Subcutaneous abdominal adipose tissue (tissue), 5 donors: ENCODE data around the gene RGS11.

ENCODE experiments used
- H3K27ac ChIP-seq: one replicate; pipeline ENCODE4 v1.7.0; 2013; ENCODE audit warnings: low read depth, mild to moderate bottlenecking, inconsistent platforms, low read length, moderate library complexity
- H3K27me3 ChIP-seq, 5 donors: one replicate each; pipeline ENCODE4 v1.7.0; 2013; ENCODE audit warnings: low read length in 5 of 5, inconsistent platforms in 1 of 5; ENCODE audit not compliant: control insufficient read depth in 5 of 5, insufficient read depth in 4 of 5
- H3K36me3 ChIP-seq, 5 donors: one replicate each; pipeline ENCODE4 v1.7.0; 2013; ENCODE audit warnings: low read length in 5 of 5; ENCODE audit not compliant: control insufficient read depth in 5 of 5, insufficient read depth in 5 of 5
- H3K4me1 ChIP-seq, 5 donors: one replicate each; pipeline ENCODE4 v1.7.0; 2013; ENCODE audit warnings: low read length in 5 of 5, mild to moderate bottlenecking in 3 of 5, moderate library complexity in 1 of 5; ENCODE audit not compliant: control insufficient read depth in 5 of 5, insufficient read depth in 5 of 5
- H3K4me3 ChIP-seq, 5 donors: one replicate each; pipeline ENCODE4 v1.7.0; 2013; ENCODE audit warnings: low read length in 5 of 5, low read depth in 1 of 5
- H3K9ac ChIP-seq, 5 donors: one replicate each; pipeline ENCODE4 v1.7.0; 2013; ENCODE audit warnings: low read length in 5 of 5, mild to moderate bottlenecking in 4 of 5, moderate library complexity in 3 of 5
- H3K9me3 ChIP-seq, 5 donors: one replicate each; pipeline ENCODE4 v1.7.0; 2013; ENCODE audit warnings: low read length in 5 of 5; ENCODE audit not compliant: control insufficient read depth in 5 of 5
- donor health status: healthy.
- donor health status: healthy.
- donor health status: healthy.
- donor health status: healthy.
- donor health status: healthy.

RGS11 gene

DNA sequence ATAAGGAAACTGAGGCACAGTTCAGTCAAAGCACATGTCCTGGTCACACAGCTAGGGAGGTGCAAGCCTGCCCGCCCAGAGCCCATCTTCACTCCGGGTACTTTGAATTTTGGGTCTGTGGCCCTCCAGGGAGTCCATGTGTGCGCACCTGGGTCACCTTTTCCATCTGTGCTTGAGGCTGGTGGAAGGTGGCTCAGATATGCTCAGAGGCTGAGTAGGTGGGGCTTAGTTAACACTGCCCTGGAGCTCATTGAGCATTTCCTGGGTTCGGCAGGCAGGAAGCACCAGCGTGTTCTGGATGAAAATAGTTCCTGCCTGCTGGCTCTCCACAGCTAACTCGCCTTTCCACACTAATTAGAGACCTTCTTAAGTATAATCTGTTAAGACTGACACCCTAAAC, 21.9 kb downstream of the RGS11 start:
- peaks cover 0 to 9% (median 0%) of the 10 kb centered on the region in 5 donors for H3K4me1 ChIP-seq
- no peaks in the 10 kb centered on the region for H3K9me3 ChIP-seq
- no peak overlapping the region for H3K27ac ChIP-seq
- no peak overlapping the region for H3K4me3 ChIP-seq
- H3K36me3 ChIP-seq: peaks cover 2 to 61% (median 36%) of the 10 kb centered on the region in 5 donors
- H3K27me3 ChIP-seq: no peaks in the 10 kb centered on the region
- H3K9ac ChIP-seq: no peak overlapping the region

DNA sequence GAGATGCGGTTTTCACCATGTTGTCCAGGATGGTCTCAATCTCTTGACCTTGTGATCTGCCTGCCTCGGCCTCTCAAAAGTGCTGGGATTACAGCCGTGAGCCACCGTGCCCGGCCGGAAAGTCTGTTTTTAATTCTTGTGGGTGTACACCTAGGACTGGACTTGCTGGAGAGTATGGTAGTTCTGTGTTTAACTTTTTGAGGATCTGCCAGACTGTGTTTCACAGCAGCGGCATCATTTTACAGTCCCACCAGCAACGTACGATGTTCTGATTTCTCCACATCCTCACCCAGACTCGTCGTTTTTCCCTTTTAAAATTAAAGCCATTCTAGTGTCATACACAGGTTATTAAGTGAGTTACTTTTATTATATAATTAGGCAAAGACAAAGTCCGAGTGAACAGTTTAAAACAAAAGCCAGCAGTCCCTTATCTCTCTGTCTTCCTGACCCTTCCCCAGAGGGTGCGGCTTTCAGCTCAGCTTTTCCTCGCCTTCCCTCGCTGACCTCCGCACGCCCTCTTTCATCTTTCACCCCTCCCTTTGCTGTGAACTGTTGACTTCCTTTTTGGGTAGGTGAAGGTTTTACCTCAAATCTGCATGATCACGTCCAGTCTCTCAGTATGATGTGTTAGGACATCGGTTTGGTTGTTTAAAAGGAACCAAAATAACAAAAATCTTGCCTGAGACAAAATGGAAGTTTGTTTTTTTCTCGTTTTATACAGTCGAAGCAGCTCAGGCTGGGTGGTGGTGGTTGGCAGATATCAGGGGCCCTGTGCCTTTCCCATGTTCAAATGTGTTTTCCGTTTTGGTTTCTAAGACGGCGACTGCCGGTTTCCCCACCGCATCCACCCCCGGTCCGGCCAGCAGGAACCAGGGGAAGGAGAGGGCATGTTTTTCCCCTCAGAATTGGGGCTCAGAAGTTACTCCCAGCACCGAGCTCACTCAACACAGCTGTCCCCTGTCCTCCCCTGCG, 23.1 kb downstream of the RGS11 start:
- Histone ChIP-seq H3K4me1 (peaks cover 0 to 9% (median 0%) of the 10 kb centered on the region in 5 donors), H3K9ac (peak overlapping the region in 1 of 5 donors; percentile 25), H3K36me3 (peaks cover 2 to 60% (median 36%) of the 10 kb centered on the region in 5 donors), H3K4me3 (peak overlapping the region in 3 of 5 donors; percentile 9 to 36 (median 10)), H3K27ac (no peak overlapping the region), H3K9me3 (no peaks in the 10 kb centered on the region), H3K27me3 (no peaks in the 10 kb centered on the region)

DNA sequence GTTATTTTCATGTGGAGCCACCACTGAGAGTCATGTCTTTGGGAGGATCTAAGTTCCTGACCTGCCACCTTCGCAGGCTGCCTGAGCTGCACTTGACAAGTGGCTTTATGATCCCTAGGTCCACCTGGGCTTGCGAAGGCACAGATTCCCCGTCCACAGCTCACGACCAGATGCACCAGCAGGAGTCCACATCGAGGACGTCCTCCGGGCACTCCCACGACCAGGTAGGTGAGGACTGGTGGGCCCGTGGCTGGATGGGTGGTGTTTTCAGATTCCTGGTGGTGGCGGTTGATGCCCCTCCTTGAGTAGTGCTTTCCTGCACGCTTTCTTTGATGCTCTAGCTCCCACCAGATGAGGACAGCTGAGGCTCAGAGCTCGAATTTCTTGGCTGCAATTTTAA, 26.3 kb downstream of the RGS11 start:
- H3K4me1 ChIP-seq: peaks cover 0 to 9% (median 0%) of the 10 kb centered on the region in 5 donors
- H3K27ac ChIP-seq: no peak overlapping the region
- H3K9me3 ChIP-seq: no peaks in the 10 kb centered on the region
- no peak overlapping the region for H3K4me3 ChIP-seq
- H3K36me3 ChIP-seq: peaks cover 0 to 36% (median 22%) of the 10 kb centered on the region in 5 donors
- no peak overlapping the region for H3K9ac ChIP-seq
- H3K27me3 ChIP-seq: no peaks in the 10 kb centered on the region

DNA sequence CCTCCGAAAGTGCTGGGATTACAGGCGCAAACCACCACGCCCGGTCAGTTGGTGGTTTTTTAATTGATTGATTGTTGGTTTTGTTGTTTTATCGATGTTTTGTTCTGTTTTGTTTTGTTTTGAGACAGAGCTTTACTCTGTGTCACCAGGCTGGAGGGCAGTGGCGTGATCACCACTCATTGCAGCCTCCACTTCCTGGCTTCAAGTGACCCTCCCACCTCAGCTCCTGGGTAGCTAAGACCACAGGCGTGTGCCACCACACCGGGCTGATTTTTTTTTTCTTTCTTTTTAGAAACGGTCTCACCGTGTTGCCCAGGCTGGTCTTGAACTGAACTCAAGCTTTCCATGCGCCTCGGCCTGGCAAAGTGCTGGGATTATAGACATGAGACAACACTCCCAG, 28.7 kb downstream of the RGS11 start:
- no peaks in the 10 kb centered on the region for H3K9me3 ChIP-seq
- H3K36me3 ChIP-seq: peaks cover 0 to 22% (median 12%) of the 10 kb centered on the region in 5 donors
- no peak overlapping the region for H3K27ac ChIP-seq

DNA sequence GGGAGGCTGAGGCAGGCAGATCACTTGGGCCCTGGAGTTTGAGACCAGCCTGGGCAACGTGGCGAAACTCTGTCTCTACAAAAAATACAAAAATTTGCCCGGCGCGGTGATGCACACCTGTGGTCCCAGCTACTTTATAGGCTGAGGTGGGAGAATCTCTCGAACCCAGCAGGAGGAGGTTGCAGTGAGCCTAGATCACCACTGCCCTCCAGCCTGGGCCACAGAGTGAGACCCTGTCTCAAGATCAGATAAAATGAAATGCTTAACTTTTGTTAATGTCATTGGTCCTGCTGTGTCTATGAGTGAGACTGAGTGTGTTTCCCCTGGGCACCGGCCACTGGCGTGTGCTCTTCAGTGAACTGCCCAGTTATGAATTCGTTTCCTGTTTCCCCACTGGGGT, 30.6 kb downstream of the RGS11 start:
- peaks cover 0 to 9% (median 5%) of the 10 kb centered on the region in 5 donors for H3K4me1 ChIP-seq
- no peaks in the 10 kb centered on the region for H3K9me3 ChIP-seq
- no peak overlapping the region for H3K9ac ChIP-seq
- no peak overlapping the region for H3K27ac ChIP-seq
- no peak overlapping the region for H3K4me3 ChIP-seq
- no peaks in the 10 kb centered on the region for H3K27me3 ChIP-seq
- peaks cover 0 to 9% (median 5%) of the 10 kb centered on the region in 5 donors for H3K36me3 ChIP-seq

More for the DNA sequence above, 28.7 kb downstream of the RGS11 start:
- Histone ChIP-seq H3K9ac (no peak overlapping the region), H3K4me3 (no peak overlapping the region), H3K27me3 (no peaks in the 10 kb centered on the region), H3K4me1 (peaks cover 0 to 1% (median under 1%) of the 10 kb centered on the region in 5 donors)

DNA sequence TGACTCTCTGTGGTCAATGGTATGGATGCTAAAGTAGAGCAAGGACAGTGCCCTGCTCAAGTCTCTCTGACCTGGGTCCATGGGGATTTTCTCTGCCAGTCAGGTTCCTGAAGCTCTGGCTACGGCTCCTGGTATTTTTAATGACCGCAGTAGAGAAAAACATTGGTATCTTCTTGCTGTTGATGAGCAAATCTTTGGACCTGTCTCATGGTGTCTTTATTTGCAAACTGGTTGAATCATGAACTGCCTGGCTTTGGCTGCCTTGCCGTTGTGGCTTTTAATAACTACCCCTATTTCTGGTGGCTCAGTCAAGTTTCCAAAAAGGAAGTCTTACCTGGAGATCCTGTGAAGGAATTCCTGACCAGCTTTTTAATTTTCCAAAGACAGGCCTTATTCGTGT, 32.4 kb downstream of the RGS11 start:
- Histone ChIP-seq H3K27ac (no peak overlapping the region), H3K4me1 (peaks cover 1 to 17% (median 9%) of the 10 kb centered on the region in 5 donors), H3K9me3 (no peaks in the 10 kb centered on the region), H3K36me3 (no peaks in the 10 kb centered on the region), H3K4me3 (no peak overlapping the region), H3K27me3 (no peaks in the 10 kb centered on the region), H3K9ac (no peak overlapping the region)

DNA sequence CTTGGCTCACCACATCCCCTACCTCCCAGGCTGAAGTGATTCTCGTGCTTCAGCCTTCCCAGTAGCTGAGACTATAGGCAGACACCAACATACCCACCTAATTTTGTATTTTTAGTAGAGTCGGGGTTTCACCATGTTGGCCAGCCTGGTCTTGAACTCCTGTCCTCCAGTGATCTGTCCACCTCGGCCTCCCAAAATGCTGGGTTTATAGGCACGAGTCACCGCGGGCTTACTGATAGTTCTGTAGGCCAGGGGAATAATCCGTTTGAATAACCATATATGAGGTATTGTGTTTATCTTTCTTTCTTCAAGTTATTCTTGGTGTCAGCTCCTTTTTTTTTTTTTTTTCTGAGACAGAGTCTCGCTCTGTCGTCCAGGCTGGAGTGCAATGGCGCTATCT, 33.5 kb downstream of the RGS11 start:
- no peaks in the 10 kb centered on the region for H3K27me3 ChIP-seq
- no peak overlapping the region for H3K4me3 ChIP-seq
- no peaks in the 10 kb centered on the region for H3K9me3 ChIP-seq
- H3K27ac ChIP-seq: no peak overlapping the region
- H3K36me3 ChIP-seq: no peaks in the 10 kb centered on the region
- H3K4me1 ChIP-seq: peaks cover 1 to 17% (median 9%) of the 10 kb centered on the region in 5 donors
- no peak overlapping the region for H3K9ac ChIP-seq

DNA sequence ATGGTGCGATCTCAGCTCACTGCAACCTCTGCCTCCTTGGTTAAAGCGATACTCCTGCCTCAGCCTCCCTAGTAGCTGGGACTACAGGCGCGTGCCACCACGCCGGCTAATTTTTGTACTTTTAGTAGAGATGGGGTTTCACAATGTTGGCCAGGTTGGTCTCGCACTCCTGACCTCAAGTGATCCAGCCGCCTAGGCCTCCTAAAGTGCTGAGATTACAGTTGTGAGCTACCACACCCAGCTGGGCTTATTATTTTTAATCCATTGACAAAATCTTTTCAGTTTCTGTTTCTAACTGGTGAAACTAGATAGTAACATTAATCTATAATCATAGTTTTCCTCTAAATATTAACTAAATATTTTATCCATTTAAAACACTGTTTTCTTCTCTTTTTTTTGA, 35.2 kb downstream of the RGS11 start:
- Histone ChIP-seq H3K9ac (no peak overlapping the region), H3K27ac (no peak overlapping the region), H3K27me3 (no peaks in the 10 kb centered on the region), H3K9me3 (no peaks in the 10 kb centered on the region), H3K4me1 (peaks cover 2 to 18% (median 11%) of the 10 kb centered on the region in 5 donors), H3K36me3 (no peaks in the 10 kb centered on the region), H3K4me3 (no peak overlapping the region)

DNA sequence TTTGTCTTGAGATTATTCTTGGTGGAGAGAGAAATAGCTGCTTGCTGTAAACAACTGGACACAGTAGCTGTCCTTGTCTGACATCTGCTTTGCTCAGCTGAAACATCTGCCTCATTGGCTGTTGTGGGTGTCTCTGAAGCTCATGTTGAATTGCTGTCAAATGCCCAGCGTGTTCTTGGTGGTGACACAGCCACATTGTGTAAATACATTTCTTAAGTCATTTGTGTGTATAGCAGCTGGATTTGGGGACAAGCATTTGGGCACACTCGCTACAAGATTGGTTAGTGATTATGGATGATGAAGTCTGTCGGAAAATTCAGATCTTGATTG, 35.8 kb downstream of the RGS11 start:
- H3K27ac ChIP-seq: no peak overlapping the region
- peaks cover 5 to 25% (median 17%) of the 10 kb centered on the region in 5 donors for H3K4me1 ChIP-seq
- peak overlapping the region in 2 of 5 donors; percentile 4 to 11 for H3K9ac ChIP-seq

More for the DNA sequence above, 35.8 kb downstream of the RGS11 start:
- Histone ChIP-seq H3K36me3 (no peaks in the 10 kb centered on the region), H3K4me3 (no peak overlapping the region), H3K27me3 (no peaks in the 10 kb centered on the region), H3K9me3 (no peaks in the 10 kb centered on the region)
